GM18868 (cell line): ENCODE data around the gene TAS2R50.

Experiments
- ATAC-seq: cut with Tn5 transposase; IDR thresholded peaks from one replicate; pipeline ENCODE4 v1.9.1; 2021; ENCODE audit warnings: mild to moderate bottlenecking, moderate library complexity; ENCODE audit not compliant: unreplicated experiment

TAS2R50 gene, protein sequence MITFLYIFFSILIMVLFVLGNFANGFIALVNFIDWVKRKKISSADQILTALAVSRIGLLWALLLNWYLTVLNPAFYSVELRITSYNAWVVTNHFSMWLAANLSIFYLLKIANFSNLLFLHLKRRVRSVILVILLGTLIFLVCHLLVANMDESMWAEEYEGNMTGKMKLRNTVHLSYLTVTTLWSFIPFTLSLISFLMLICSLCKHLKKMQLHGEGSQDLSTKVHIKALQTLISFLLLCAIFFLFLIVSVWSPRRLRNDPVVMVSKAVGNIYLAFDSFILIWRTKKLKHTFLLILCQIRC

DNA sequence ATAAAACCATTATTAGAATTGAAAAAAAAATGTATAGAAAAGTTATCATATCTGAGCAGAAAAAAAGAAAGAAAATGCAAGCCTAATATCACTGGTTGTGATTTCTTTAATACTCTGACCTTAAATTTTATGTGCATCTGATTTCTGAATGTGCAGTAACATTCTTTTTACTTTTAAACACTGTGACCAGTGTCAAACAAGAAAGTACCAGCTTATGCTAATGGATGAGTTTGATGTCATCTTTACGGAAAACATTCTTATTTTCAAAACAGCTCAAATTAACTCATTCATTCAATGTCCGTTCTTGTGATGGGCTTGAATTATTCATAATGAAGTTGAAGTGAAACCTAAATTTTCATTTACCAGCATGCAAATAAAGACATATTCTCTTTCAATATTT lies at the start of gene TAS2R50:
TSS of gene TAS2R50 (minus strand) at position 101 of the 400 bp plus-strand sequence. CDS start at position 49, 52 bp downstream.
- no peak for ATAC-seq

DNA sequence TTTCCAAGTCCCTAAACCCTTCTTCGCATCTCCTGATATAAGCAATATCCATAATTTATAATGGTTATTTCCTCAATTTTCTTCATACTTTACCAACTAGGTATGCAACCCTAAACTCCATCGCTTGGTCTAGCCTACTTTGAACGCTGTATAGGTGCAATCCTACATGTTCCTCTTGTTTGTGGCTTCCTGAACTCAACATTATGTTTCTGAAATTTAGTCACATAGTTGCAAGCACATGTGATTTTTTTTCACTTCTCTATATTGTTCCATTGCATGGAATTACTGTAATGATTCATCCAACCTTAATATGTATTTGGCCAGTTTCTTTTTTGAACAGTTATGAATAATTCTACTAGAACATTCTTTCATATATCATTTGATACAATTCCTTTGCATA lies 47.2 kb upstream of the TAS2R50 start:
- ATAC-seq: peak; percentile 91

DNA sequence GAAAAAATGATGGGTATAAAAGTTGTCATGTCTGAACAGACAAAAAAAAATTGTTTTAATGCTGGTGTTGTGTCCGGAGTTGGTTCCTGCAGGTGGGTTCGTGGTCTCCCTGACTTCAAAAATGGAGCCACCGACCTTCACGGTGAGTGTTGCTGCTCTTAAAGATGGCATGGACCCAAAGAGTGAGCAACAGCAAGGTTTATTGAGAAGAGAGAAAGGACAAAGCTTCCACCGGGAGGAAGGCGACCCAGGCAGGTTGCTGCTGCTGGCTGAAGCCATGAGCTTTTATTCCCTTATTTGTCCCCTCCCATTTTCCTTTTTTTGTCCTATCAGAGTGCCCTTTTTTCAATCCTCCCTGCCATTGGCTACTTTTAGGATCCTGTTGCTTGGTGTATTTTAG lies 44.6 kb upstream of the TAS2R50 start, which contains the start of gene TAS2R31:
TSS of gene TAS2R31 (minus strand) at position 101 of the 400 bp plus-strand sequence. CDS start at position 29, 72 bp downstream.
- no peak for ATAC-seq

DNA sequence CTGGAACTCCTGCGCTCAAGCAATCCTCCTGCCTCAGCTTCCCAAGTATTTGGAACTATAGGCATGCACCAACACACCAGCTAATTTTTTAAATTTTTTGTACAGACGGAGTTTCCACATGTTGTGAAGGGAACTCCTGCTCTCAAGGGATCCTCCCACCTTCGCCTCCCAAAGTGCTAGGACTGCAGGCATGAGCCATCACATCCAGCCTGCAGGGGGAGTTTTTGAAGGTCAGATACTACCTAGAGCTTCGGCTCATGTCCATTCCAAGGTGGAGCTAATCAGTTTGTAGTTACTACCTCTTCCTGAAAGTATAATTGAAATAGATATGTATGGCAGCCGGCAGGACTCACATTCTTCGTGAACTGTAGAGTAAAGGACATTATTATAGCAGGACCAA lies 39.4 kb upstream of the TAS2R50 start:
- ATAC-seq: no peak

DNA sequence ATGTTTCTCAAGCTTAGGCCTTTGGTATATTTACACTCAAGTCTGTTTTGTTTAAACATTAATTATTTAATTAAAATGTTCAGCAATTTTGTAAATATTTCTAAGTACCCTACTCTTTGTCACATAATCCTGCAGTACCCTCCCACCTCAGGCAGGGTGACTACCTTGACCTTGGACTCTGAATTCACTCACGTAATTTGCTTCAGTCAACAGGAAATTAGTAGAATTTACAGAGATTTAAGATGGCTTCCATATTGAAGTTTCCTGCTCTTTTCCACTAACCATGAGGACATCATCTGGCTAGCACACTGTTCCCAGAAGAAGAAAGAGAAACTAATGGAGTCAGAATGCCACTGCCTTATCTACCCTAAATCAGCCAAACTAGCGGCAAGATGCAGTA lies 36.7 kb upstream of the TAS2R50 start:
- no peak for ATAC-seq

DNA sequence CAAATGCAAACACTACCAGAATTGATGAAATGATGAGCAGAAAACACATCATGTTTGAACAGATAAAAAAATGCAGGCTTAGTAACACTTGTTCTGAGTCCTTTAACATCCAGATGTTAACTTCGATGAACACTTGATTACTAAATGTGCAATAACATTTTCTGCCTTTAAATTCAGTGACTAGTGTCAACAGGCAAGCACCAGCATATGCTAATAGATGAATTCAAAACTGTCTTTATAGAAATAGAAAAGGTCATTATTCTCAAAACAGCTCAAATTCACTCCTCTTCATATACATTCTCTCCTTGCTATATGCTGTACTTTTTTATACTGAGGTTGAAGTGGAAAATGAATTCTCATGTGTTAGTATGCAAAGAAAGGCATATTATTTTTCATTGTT lies 35.8 kb upstream of the TAS2R50 start, which contains the start of gene TAS2R19:
TSS of gene TAS2R19 (minus strand) at position 101 of the 400 bp plus-strand sequence. CDS start at position 52, 49 bp downstream.
- no peak for ATAC-seq

DNA sequence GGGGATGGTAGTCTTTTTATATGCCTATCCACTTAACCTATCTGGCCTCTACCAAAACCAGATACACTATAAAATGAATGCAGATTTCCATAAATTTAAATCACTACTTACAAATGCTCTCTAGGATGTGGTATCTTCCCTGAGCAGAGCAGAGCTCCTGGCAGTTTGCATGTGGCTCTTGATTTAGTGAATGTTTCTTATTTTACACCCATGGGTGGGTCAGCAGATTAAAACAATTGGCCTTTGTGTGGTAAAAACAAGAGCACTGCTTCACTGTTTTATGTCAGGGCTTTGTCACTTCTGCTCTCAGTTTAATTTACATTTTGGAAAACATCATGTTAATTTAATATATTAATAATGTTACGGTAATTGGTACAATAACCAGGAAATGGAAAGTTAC lies 30.2 kb upstream of the TAS2R50 start:
- no peak for ATAC-seq

DNA sequence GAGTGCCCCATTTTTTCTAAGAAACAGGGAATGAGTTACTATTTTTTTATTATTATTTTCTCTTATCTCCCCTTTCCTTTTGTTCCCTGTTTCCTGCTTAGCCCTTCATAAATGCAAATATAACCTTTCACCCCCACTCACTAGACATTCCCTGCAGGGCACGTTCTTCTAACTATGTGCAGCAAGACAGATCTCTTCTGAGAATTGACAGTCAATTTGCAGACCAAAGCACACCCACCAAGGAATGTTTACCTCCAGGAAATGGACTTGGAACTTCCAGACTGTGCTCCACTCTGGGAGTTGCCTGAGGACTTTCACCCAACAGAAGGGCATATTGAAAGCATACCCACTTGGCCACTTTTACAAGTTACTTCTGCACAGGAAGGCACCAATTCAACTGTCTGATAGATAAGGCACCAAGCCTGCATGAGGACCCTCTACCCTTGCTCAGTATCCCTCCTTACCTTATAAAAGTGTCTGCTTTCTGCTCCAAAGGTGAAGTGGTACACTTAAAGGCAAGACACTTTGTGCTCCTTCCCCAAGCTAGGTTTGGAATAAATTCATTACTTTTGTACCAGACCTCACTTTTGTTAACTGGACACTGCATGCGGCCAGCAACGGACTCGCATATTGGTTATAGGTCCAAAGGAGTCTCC lies 29.2 kb upstream of the TAS2R50 start:
- no peak for ATAC-seq

DNA sequence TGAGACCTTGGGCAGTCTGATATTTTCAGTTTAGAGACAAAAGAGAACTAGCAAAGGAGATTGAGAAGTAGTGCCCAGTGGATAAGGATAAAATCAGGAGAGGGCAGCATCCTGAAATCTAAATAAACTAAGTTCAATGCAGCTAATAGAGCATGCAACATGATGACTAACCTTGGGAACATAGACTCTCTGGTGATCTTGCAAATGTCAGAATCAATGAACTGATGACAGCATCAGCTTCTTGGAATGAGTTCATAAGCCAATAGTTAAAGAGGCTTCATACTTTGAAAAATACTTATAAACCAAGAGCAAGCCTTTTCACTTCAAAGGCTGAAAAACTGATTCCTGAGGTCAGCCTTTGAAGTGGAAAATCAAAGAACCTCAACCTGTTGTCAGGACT lies 27.5 kb upstream of the TAS2R50 start:
- ATAC-seq: no peak

DNA sequence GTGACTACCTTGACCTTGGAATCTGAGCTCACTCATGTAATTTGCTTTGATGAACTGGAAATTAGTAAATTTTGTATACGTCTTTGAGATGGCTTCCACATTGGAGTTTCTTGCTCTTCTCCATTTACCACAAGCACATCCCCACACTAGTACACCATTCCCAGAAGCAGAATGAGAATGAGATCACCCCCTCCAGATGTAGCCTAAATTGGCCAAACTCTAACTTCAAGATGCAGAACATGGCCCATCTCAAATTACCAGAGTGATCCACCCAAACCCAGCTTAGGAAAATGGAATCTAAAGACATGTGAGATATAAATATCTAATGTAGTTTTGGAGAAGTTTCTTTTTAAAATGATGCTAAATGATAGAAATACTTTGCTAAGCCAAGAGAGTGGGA lies 20.9 kb upstream of the TAS2R50 start:
- no peak for ATAC-seq

DNA sequence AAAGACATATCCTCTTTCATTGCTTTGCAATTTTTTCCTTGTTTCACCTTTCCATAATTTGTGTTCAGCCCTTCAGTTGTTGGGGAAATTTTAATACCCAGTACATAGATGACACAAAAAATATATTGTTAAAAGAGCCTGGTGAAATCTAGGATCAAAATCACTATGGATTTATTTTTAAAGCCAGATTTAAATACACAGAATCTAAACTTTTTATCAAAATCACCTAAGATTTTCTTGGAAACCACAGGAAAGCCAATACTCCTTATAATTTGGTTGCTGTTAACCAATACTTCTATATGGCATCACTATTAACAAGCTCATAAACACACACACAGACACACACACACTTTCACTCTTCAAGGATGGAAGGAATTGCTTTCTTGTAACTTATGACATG lies 11.5 kb upstream of the TAS2R50 start, which contains the start of gene TAS2R20:
TSS of gene TAS2R20 (minus strand) at position 101 of the 400 bp plus-strand sequence. CDS start 429 bp downstream, outside the sequence.
- no peak for ATAC-seq

DNA sequence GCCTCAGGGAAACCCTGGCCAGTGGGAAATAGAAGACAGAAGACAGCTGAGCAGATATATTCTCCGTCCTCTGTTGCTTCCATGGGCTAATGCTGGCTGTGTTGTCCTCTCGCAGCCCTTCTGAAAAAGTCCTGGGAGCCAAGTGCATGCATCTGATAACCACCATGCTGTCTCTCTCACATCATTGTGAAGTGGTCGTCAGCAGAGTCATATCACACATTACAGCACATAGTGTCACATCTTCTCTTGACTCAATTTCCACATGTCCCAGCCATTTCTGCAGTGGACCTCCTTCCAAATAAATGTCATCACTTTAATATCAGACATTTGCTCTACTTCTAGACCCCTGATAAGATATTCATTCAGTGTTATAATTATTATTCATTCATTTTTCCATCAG lies 7.6 kb upstream of the TAS2R50 start:
- no peak for ATAC-seq

DNA sequence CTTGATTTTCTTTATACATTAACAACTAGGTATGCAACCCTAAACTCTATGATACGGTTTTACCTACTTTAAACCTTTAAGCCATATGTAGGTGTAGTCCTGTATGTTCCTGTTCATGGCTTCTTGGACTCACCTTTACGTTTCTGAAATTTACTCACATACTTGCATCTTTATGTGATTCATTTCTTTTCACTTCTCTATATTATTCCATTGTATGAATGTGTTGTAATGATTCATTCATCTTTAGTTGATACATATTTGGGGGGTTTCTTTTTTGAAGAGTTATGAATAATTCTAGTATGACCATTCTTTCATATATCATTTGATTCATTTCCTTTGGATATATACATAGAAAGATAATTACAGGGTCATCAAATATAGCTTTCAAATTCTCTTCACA lies 2.4 kb upstream of the TAS2R50 start:
- no peak for ATAC-seq

DNA sequence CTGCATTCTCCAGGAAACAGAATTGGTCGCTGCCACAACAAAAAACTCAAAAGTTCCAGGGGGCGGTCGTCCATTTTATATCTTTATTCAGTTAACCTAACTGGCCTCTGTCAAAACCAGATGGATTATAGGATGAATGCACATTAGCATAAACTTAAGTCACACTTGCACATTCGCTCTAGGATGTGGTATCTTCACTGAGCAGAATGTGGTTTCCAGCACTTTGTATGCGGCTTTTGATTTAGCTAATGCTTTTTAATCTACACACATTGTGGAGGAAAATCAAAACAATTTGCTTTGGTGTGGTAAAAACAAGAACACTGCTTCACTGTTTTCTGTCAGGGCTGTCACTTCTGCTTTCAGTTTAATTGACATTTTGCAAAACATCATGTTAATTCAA lies 4.5 kb downstream of the TAS2R50 start:
- ATAC-seq: no peak

DNA sequence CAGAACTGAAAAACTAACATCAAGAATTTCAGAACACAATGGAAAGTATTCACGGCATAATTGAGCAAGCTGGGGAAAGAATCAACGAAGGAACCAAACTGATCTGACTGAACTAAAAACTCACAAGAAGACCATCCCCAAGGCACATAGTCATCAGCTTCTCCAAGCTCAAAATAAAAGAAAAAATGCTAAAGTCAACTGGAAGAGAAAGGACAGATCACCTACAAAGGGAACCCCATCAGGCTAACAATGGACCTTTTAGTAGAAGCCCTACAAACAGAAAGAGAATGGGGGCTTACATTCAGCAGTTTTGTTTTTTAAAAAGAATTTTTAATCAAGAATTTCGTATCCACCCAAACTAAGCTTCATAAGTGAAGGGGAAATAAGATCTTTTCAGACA lies 11.7 kb downstream of the TAS2R50 start:
- ATAC-seq: no peak

DNA sequence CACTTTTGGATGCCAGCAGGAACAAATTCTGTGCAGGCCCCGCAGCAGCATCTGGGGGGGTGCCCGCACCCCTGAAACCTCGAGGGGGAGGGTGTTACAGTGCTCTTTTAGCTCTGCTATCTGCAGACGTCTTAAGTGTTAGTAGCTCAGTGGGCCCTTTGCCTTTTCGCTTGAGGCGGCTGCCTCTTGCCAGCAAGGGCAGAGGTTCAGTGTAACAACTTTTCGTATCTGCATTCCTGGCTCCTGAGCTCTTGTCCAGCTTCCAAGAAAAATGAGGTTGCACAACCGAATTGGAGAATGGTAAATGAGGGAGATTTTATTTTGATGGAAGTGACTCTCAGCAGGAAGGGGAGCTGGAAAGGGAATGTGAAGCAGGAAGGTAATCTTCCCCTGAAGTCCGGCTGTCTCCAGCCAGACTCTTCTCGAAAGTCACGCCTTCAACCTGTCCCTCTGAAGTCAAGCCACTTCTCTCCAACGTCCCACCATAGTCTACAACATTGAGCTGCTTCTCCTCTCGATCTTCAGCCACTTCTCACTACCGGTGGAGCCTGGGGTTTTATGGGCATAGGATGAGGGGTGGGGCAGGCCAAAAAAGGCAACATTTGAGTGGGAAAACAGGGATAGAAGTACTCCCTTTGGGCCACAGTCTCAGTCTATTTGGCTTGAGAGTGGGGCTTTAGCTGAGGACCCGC lies 17.8 kb downstream of the TAS2R50 start:
- ATAC-seq: no peak

DNA sequence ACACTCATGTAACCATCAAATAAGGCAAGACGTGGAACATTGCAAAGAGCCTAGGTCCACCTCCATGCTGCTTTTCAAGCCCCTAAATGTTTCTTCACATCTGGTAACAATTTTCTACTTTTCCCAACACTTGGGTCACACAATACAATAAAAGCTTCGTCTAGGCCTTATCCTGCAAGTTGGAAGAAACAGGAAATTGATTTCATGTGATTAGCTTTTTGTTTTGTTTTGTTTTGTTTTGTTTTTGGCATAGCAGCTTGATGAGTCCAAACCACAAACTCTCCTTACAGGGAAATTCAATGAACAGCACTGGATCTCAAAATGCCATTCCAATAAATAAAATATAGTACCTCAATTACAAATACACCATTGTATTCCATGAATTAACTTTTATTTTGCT lies 19.3 kb downstream of the TAS2R50 start:
- no peak for ATAC-seq

DNA sequence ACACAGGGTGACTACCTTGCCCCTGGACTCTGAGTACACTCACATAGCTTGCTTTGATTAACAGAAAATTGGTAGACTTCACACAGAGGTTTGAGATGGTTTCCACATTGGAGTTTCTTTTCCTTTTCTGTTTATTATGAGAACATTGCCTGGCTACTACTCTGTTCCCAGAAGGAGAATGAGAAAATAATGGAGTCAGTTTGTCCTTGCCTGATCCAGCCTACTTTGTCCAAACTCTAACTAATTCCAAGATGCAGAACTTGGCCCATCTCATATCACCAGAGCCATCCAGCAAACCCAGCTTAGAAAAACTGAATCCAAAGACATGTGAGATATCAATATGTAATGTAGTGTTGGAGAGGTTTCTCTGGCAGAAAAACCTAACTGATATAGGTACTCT lies 20.4 kb downstream of the TAS2R50 start:
- no peak for ATAC-seq

DNA sequence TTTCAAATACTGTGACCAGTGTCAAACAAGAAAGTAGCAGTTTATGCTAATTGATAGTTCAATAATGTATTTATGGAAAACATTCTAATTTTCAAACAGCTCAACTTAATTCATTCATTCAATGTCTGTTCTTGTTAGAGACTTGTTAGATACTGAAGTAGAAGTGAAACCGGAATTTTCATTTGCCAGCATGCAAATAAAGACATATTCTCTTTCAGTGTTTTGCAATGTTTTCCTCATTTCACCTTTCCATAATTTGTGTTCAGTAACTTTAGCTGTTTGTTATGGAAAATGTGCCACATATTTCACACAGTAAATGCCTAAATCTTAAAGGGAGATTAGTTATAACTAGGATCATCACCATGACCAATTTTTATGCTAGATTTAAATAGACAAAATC lies 21.2 kb downstream of the TAS2R50 start:
- no peak for ATAC-seq

DNA sequence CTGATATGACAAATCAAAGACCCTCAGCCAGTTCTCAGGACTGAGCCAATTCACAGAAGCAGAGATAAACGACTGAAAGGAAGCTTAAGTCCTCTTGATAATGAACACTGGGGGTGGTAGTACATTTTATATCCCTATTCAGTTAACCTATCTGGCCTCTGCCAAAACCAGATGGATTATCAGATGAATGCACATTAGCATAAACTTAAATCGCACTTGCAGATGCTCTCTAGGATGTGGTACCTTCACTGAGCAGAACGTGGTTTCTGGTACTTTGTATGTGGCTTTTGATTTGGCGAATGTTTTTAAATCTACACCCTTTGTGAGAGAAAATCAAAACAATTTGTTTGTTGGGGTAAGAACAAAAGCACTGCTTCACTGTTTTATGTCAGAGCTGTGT lies 26.5 kb downstream of the TAS2R50 start:
- no peak for ATAC-seq

DNA sequence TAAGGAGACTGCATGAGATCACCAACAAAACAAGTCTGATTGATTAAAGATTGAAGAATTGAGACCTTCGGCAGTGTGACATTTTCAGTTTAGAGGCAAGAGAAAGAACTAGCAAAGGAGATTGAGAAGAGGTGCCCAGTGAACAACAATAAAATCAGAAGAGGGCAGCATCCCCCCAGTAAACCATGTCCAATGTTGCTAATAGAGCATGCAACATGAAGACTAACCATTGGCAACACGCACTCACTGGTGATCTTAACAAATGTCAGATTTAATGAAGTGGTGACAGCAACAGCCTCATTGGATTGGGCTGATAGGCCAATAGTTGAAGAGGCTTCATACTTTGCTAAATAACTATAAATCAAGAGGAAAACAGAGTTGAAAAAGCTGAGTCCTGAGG lies 26.9 kb downstream of the TAS2R50 start:
- no peak for ATAC-seq

DNA sequence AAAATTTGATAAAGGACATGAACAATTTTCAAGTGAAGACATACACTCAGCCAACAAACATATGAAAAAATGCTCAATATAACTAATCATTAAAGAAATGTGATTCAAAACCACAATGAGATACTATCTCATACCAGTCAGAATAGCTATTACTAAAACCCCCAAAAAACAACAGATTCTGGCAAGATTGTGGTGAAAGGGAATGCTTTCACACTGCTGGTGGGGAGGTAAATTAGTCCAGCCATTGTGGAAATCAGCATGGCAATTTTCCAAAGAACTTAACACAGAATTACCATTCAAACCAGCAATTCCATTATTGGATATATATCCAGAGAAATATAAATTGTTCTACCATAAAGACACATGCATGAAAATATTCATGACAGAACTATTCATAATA lies 29.0 kb downstream of the TAS2R50 start:
- ATAC-seq: no peak
